HG03159 (cell line): ENCODE measurements around the gene SLC10A3.
"Not testable (repeated sequence)": the region's sequence is repeated elsewhere in the genome, so short reads cannot be mapped to it uniquely, and the experiment has no call there.

Source experiments
- ATAC-seq: cut with Tn5 transposase; IDR thresholded peaks from one replicate; pipeline ENCODE4 v1.9.1; 2021; ENCODE audit warnings: mild to moderate bottlenecking, moderate library complexity; ENCODE audit not compliant: unreplicated experiment

The SLC10A3 gene

GRCh38 chrX:154511761-154512160 is 21.3 kb upstream of the SLC10A3 start:
- ATAC-seq, result no peak

GRCh38 chrX:154509455-154509854 is 19.0 kb upstream of the SLC10A3 start:
- ATAC-seq, result no peak

- no peak for ATAC-seq
Observed at GRCh38 chrX:154508384-154508745, 17.9 kb upstream of the SLC10A3 start.

DNA sequence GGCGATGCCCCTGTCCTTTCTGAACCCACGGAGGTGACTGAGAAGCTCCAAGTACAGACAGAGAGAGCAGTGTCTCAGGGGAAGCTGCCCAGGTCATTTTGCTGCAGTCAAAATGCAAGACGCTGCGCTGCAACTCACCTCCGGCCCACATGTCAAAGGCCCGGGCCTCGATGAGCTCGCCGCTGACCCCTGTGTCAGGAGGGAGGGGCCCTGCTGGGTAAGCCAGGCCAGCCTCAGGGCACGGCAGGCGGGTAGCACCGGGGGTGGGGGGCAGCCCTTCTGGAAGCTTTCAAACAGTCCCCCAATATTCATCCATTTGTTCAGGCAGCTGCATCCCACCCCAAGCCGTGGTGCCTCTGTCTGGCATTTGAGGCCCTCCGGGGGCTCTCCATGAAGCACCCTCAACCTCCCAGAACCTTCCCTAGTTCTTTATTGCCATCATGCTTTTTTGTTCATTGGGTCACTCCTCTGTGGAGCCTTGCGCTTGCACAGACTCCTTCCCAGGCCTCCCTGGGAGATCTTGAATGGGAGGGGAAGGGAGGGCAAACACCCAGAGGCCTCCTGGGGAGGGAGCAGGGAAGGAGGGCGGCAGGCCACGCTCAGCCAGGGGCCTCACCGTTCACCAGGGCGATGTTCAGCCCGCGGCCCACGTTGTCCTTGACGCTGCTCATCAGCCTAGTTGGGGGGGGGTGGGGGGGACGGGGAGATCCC is 17.4 kb upstream of the SLC10A3 start:
- no peak for ATAC-seq

GRCh38 chrX:154506483-154507332 is 16.3 kb upstream of the SLC10A3 start:
- ATAC-seq, result no peak

GRCh38 chrX:154505734-154506133 is 15.3 kb upstream of the SLC10A3 start:
- no peak for ATAC-seq

DNA sequence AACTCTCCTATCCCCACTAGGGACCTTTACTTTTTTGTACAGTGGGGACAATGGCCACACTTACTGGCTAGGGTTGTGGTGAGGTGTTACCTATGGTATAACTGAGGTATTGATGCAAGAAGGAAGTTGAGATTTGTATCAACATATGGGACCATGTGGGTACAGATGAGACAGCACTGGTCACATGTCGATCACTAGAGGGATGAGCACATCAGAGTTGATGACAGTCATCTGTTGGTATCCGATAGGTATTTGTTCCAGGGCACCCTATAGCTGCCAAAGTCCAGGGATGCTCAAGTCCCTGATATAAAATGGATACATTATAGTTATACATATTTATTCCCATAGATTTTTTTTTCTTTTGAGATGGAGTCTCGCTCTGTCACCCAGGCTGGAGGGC is 12.6 kb upstream of the SLC10A3 start:
- ATAC-seq, result no peak

DNA sequence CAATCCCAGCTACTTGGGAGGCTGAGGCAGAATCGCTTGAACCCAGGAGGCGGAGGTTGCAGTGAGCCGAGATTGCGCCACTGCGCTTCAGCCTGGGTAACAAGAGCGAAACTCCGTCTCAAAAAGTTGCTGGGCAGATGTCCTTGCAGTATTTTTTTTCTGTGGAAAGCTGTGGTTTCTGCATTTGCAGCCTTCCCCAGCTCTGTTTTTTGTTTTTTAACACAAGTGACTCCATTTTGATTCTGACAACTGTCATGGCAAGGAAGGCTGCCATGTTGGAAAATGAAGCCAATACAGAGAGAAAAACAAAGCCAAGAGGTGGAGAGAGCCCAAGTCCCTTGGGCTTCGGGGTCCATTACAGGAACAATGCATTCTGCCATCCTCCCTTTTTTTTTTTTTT is 11.7 kb upstream of the SLC10A3 start:
- no peak for ATAC-seq

DNA sequence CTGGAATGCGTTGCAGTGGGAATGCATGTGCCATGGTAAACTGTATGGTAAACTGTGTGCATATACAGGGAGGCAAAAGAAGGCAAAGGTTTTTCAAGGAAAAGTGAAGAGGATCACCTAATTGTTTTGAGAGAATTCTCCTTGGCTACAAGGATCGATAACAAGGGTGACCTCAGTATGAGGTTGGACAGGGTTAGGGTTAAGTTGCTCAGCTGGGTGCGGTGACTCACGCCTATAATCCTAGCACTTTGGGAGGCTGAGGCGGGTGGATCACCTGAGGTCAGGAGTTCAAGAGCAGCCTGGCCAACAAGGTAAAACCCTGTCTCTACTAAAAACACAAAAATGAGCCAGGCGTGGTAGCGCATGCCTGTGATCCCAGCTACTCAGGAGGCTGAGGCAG is 11.0 kb upstream of the SLC10A3 start:
- ATAC-seq, result not testable (repeated sequence)

DNA sequence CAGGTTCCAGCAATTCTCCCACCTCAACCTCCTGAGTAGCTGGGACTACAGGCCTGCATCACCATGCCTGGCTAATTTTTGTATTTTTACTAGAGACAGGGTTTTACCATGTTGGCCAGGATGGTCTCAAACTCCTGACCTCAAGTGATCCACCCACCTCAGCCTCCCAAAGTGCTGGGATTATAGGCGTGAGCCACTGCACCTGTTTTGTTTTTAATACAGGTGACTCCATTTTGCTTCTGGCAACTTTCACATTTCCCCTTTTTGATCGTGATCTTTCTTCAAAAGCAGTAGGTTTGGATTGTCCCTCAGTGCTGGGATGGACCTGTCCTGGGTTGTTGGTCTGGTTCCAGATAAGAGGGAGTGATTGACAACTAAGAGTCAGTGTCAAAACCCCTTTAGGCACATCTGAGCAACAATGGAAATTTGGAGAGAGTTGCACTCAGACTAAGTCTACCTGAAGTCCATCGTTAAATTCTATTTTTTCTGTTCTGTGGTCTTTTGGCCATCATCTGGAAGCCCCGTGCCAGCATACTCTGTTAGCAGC is 6.2 kb upstream of the SLC10A3 start:
- not testable (repeated sequence) for ATAC-seq

GRCh38 chrX:154495472-154495922 is 5.1 kb upstream of the SLC10A3 start:
- ATAC-seq, result no peak

DNA sequence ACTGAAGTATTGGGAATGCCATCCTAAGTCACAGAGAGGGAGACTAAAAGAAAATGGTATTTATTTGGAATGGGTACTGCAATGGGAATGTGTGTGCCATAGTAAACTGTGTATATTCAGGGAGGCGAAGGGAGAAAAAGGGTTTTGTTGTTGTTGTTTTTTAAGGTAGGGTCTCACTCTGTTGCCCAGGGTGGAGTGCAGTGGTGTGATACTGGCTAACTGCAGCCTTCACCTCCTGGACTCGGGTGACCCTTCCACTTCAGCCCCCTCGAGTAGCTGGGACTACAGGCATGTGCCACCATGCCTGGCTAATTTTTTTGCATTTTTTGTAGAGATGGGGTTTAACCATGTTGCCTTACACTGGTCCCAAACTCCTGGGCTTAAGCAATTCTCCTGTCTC is 4.3 kb upstream of the SLC10A3 start:
- ATAC-seq, result no peak

GRCh38 chrX:154490021-154490413 is 412 bp downstream of the SLC10A3 start:
- ATAC-seq, result no peak

DNA sequence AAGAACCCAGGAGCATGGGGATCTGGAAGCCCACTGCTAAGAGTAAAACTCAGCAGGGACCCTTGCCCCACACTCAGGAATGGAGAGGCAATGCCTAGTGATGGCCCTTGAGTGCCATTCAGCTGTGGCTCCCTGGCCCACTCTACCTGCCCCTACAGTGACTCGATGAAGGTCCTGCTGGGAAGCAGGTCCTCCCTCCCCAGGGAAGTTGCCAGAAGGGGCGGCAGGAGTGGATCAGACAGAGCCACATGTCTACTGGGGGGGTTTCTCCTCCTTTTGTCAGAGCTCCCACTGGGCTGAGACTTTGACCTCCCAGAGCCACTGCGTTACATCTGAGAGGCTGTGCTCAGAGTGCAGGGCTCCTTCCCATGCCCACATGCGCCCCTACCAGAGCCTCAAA is 1.2 kb downstream of the SLC10A3 start:
- ATAC-seq, result no peak

DNA sequence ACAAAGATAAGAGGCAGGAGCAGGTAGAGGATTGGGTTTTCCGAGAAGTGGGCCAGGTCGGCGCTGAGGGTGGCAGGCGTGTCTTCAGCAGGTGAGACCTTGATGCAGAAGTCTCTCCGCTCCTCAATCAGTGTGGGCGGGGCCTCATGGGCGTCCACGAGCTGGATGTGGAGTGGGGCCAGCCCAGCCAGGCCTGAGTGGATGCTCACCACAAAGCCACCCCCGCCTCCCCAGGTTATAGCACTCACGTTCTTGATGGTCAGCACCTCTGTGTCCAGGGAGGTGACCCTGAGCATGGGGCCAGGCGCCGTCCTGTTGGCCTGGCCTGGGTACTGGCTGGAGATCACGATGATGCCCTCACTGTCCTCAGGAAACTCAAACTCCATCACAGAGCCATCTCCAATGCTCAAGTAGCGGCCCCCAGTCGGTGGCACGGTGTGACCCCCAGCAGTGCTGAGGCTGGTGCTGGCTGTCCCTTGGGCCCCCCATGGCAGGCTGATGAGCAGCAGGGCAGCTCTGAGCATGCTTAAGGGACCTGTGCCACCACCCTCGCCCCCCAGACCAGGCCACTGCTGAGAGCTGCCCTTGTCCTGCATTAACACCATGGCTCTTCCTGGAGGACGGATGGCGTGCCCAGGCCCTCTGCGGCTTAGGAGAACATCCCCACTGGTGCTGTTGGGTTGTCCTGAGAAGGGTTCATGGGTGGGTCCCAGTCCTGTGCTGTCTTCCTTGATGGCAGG is 1.9 kb downstream of the SLC10A3 start:
- ATAC-seq, result no peak

DNA sequence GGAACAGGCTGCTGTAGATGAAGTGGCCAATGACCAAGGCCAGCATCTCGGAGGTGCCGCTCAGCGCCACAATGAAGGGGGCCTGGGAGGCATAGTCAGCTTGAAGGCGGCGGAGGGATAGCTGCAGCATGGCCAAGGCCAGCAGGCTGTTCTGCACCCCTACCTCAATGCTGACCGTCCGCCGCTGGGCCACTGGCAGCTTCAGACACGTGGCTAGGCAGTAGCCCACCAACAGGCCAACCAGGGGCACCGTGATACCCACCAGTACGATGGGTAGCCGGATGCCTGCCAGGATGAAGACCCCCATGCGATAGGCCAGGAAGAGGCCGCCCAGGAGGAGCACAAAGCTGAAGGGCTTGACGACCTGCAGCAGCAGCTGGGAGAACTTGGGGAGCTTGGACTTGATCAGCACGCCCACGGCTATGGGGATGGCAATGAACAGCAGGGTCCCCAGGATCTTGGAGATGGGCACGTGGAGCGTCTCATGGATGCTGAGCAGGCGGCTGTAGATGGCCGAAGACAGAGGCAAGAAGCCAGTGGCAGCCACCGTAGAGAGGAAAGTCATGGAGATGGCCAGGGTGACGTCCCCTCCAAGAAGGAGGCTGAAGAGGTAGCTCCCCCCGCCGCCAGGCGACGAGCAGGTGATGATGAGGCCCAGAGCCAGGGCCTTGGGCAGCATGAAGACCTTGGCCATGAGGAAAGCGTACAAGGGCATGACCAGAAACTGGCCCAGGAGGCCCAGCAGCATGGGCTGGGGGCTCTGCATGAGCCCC is 2.7 kb downstream of the SLC10A3 start:
- no peak for ATAC-seq

DNA sequence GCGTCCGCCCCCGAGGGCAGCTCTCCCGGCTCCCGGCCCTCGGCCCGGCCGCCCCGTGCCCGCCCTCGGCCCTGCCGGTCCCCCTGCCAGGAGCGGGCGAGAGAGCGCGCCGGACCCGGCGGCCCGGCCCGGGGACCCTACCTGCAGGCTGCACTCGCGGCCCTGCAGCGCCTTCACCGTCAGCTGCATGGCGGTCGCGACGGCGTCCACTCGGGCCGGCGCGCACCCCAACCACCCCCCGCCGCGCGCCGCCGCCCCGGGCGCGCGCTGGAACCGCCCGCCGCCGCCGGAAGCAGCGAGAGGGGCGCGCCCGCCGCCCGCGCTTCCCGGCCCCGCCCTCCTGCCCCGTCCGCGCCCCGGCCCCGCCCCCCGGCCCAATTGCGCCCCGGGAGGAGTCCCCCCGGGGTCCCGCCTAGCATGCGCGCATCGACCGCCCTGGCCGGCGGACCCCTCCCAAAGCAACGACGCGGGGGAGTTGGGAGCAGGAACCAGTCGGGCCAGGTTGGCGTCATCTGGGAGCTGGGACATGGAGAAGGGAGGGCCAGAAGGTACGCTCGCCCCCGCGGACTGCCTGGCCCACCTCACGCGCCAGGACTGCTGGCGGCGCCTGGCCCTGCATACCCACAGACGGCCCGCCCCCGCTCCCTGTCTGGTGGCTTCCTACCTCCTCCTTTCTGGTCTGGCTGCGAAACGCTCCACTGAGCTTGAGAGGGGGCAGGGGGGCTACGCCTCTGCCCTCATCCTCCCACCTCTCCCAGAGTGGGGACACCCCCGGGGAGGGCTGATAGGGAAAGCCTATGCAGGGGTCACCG is 3.8 kb downstream of the SLC10A3 start, which contains the start of gene UBL4A:
Gene UBL4A, minus strand, starts transcription at position 220 of the 812 bp plus-strand sequence. Its CDS starts 31 bp downstream, at position 189.
- peak; percentile 28 for ATAC-seq

DNA sequence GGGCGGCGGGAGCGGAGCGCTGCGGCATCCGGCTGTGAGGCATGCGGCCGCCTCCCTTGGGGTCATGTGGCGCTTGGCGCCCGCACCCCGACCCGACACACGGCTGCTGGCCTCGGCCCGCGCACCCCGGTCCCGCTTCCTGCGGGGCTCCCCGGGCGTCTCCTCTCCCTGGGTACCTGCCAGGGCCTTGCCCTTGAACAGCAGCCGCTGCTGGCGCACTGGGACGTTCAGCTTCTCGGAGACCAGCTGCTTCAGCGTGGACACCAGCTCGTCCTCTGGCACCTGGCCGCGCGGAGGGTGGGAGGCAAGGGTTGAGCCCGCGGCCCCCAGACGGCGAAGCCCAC is 4.4 kb downstream of the SLC10A3 start:
- ATAC-seq, result no peak

DNA sequence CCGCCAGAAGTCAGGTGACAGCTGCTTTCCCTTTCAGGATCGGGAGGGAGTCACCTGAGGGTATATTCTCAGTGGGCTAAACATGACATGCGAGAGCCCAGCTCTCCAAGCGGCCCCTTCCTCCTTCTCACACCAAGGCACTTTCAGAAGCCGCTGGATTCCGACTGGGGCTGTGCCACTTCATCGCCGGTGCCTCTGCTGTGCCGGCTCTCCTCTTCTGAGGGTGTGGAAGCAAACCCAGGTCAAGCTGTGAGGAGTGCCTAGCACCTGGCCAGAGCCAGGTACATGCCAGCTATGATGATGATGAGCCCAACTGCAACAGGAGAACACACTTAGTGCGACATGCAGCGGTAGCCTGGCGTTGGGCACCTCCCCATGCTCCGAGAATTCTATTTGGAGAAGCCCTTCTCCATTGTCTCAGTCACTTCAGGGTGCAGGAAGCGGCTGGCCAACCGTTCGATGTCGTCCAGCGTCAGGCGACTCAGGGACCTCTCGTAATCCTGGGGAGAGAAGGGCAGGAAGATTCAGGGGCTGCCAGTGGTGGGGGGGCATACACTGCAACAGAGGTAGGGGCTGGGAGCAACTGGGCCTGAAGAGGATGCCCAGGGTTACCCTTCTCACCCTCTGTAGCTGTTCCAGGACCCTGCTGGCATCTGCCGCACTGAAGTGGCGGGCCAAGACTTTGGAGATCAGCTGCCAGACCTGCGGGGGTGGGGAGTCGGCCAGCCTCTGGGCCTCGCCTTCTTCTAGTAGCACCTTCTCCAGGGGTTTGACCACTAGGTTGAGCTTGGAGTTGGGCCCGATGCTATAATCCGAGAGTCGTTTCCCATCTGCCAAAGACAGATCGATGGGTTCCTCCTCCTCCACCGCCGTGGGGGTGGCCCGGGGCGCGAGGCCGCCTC is 5.0 kb downstream of the SLC10A3 start:
- ATAC-seq, result no peak
